ENCODE measurements around the gene SLC23A3.
"Not testable (repeated sequence)": the region's sequence is repeated elsewhere in the genome, so short reads cannot be mapped to it uniquely, and the experiment has no call there.

The SLC23A3 gene

GRCh38 chr2:219204425-219205164, 34.8 kb upstream of the SLC23A3 start:
- no peak for DNase-seq (ENCODE audit: low spot score)

GRCh38 chr2:219201331-219201730, 31.5 kb upstream of the SLC23A3 start:
- not testable (repeated sequence) for DNase-seq (ENCODE audit: low spot score)

DNA sequence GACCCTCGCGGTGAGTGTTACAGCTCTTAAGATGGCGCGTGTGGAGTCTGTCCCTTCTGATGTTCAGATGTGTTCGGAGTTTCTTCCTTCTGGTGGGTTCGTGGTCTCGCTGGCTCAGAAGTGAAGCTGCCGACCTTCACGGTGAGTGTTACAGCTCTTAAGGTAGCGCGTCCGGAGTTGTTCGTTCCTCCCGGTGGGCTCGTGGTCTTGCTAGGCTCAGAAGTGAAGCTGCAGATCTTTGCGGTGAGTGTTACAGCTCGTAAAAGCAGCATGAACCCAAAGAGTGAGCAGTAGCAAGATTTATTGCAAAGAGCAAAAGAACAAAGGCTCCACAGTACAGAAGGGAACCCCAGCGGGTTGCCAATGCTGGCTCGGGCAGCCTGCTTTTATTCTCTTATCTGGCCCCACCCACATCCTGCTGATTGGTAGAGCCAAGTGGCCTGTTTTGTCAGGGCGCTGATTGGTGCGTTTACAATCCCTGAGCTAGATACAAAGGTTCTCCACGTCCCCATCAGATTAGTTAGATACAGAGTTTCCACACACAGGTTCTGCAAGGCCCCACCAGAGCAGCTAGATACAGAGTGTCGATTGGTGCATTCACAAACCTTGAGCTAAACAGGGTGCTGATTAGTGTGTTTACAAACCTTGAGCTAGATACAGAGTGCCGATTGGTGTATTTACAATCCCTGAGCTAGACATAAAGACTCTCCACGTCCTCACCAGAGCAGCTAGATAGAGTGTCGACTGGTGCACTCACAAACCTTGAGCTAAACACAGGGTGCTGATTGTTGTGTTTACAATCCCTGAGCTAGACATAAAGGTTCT, 30.9 kb upstream of the SLC23A3 start:
- DNase-seq (ENCODE audit: low spot score) = not testable (repeated sequence)

GRCh38 chr2:219199470-219200211, 29.8 kb upstream of the SLC23A3 start:
- DNase-seq (ENCODE audit: low spot score) = no peak

GRCh38 chr2:219198974-219199373, 29.1 kb upstream of the SLC23A3 start:
- DNase-seq (ENCODE audit: low spot score) = no peak

DNA sequence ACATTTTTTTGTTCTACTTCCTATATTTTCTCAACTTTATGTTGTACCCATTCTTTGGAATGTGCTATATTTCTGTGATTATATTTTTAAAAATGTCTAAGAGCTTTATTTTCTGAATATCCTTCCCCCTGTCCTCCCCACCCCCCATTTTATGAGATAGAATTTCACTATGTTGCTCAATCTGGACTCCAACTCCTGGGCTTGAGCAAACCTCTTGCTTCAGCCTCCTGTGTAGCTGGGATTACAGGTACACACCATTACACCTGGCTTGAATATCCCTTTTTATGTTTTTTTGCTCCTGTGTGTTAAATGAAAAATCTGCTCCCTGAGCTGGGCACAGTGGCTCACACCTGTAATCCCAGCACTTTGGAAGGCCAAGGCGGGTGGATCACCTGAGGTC, 27.6 kb upstream of the SLC23A3 start:
- no peak for DNase-seq (ENCODE audit: low spot score)

- DNase-seq (ENCODE audit: low spot score) = no peak
Measured at GRCh38 chr2:219186754-219187456, 17.1 kb upstream of the SLC23A3 start.

DNA sequence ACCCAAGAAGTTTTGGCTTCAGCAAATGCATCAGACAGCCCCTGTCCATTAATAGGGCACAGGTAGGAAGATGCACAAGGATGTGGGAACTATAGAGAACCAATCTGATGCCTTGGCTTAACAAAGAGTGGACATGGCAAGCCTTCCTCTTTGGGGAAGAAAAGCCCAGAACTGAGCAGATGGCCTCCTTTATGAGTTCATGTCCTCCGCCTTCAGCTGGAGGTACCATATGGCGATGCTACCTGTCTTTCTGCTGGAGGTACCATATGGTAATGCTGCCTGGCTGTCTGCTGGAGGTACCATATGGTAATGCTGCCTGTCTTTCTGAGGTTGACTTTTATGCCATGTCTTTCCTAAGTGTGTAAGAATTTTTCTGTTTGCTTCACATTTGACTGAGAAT, 14.3 kb upstream of the SLC23A3 start:
- DNase-seq (ENCODE audit: low spot score) = no peak

- DNase-seq (ENCODE audit: low spot score) = no peak
Measured at GRCh38 chr2:219183151-219183772, 13.4 kb upstream of the SLC23A3 start.

GRCh38 chr2:219182331-219183150, 12.7 kb upstream of the SLC23A3 start:
- no peak for DNase-seq (ENCODE audit: low spot score)

- DNase-seq (ENCODE audit: low spot score) = no peak
Measured at GRCh38 chr2:219181531-219181930, 11.7 kb upstream of the SLC23A3 start.

GRCh38 chr2:219180961-219181360, 11.1 kb upstream of the SLC23A3 start:
- DNase-seq (ENCODE audit: low spot score) = no peak

GRCh38 chr2:219179601-219180465, 10.0 kb upstream of the SLC23A3 start:
- no peak for DNase-seq (ENCODE audit: low spot score)

- peak; percentile 42 for DNase-seq (ENCODE audit: low spot score)
Measured at GRCh38 chr2:219178377-219179175, 8.7 kb upstream of the SLC23A3 start.

DNA sequence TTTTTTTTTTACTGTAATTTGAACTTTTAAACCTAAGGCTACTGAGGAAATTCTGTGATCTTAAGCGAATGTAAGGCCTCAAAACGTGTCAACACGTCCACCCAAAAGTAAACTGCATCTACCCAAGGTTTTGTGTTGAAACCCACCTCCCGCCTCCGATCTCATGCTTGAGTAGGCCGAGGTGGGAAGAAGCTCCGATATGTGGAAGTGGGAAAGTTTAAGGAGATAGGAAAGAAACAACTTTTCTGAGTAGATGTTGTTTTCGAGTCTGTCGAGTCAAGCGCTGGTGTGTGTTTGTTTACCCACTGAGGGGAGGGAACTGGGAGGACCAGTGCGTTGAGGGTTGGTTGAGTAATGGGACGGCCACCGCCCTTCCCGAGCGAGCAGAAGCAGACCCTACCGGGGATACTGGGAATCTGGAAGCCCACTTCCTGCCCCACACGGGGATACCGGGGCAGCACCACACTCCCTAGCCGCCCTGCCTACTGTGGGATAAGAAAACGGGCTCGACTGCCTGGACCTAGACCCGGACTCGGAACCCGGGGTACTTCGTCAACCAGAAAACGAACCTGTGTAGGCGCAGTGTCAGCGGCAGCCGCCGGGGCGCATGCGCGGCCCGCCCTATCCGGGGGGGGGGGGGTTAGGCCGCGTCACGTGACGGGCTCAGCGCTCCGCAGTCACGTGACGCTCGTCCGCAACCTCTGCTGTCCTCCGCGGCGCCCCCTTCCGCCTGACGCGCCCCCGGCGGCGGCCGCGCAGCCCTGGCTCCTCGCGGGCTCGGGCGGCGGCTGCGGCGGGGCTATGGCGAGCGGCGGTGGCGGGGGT, 7.9 kb upstream of the SLC23A3 start, which contains the start of gene RETREG2:
TSS of gene RETREG2 (plus strand) at position 724 of the 825 bp plus-strand sequence. CDS start at position 802, 78 bp downstream.
- peak; percentile 87 for DNase-seq (ENCODE audit: low spot score)

DNA sequence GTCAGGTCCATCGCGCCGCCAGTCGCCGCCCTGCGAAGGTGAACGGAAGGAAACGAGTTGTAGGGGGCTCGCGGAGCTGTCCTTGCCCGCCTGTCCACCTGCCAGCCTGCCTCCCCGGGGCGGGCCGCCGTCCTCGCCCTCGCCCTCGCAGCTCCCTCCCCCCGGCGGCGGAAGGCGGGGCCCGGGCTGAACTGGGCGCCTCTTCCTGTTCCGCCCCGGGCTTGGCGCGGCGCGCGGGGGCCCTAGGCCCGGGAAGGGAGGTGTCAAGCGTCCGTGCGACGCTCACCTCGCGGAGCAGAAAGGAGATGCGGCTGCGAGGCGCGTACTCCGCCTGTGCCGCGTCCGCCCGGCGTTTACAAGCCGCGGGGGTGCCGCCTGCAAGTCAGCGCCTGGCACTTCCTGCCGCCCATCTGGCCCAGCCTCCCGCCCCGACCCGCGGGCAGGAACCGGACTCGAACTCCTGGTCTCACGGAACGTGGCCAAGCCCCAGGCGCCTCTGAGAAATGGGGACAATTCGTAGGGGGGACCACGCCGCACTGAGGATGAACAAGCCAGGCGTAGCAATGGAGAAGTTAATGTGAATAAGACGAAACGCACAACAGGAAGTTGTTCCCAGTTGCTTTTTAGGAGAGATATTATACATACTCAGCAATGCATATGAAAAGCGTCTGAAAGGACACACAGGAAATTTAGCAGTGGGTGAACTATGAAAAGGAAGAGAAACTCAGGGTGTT, 7.2 kb upstream of the SLC23A3 start, which contains the start of gene CNPPD1:
TSS of gene CNPPD1 (minus strand) at position 108 of the 734 bp plus-strand sequence. CDS start at position 11, 97 bp downstream.
- peak; percentile 83 for DNase-seq (ENCODE audit: low spot score)

Data from SK-N-DZ (cell line).